SK-N-SH (cell line): ENCODE data around the gene PLEKHA6. TPM values are rescaled to one million over a fixed set of nuclear protein-coding genes. Genes with fewer than 3 reads are reported as not detected.

Experiments used
- CTCF ChIA-PET: fragments of 300-600, 350-600 bp; formaldehyde crosslinking; extraction: SDS; loops from one replicate; lab custom pipeline; 2021; lab: Yijun Ruan, JAX
- POLR2A ChIA-PET: fragments of 350-600 bp; sonication (Branson Sonifier 250); formaldehyde crosslinking; extraction: SDS; loops from one replicate; lab custom pipeline; 2020; ENCODE audit warnings: antibody characterized with exemption, inconsistent platforms; lab: Yijun Ruan, JAX
- DNase-seq: peaks from one replicate; pipeline ENCODE4 v3.0.0; 2012
- H2AFZ ChIP-seq: fragments of 200-600 bp; sonication (generic); 2 replicates; pipeline ENCODE4 v1.8.1; 2016; ENCODE audit warnings: antibody characterized with exemption, mild to moderate bottlenecking, low read depth
- H3F3A ChIP-seq: fragments of 200-600 bp; sonication (generic); replicated peaks from 2 replicates; pipeline ENCODE3; 2016; ENCODE audit warnings: antibody characterized with exemption, mild to moderate bottlenecking; ENCODE audit not compliant: insufficient read depth
- H3K27ac ChIP-seq, 2 experiments: fragments of 200-500 bp in 1 of 2; fragments of 200-600 bp in 1 of 2; sonication (Bioruptor generic) in 1 of 2; sonication (generic), shearing (Covaris generic) in 1 of 2; 2 replicates each; pipeline versions ENCODE4 v1.5.1 to v1.6.1; 2014 to 2016; ENCODE audit warnings: low read depth in 2 of 2, inconsistent platforms in 1 of 2, low read length in 1 of 2, mild to moderate bottlenecking in 1 of 2, mixed read lengths in 1 of 2
- H3K27me3 ChIP-seq: fragments of 200-600 bp; sonication (generic), shearing (Covaris generic); 2 replicates; pipeline ENCODE4 v1.6.1; 2016; ENCODE audit warnings: mixed run types; ENCODE audit not compliant: insufficient read depth
- H3K36me3 ChIP-seq, 2 experiments: fragments of 200-500 bp in 1 of 2; fragments of 200-600 bp in 1 of 2; sonication (Bioruptor generic) in 1 of 2; sonication (generic) in 1 of 2; replicated peaks in 1 of 2; 2 replicates each; pipeline versions ENCODE3 to v1.5.1; 2014 to 2016; ENCODE audit warnings: low read length in 1 of 2, mild to moderate bottlenecking in 1 of 2; ENCODE audit not compliant: insufficient read depth in 2 of 2, control insufficient read depth in 1 of 2
- H3K4me1 ChIP-seq, 2 experiments: fragments of 200-500 bp in 1 of 2; fragments of 200-600 bp in 1 of 2; sonication (Bioruptor generic) in 1 of 2; sonication (generic), shearing (Covaris generic) in 1 of 2; 2 replicates each; pipeline versions ENCODE4 v1.5.1 to v1.6.1; 2014 to 2016; ENCODE audit warnings: low read depth in 1 of 2, low read length in 1 of 2, mixed run types in 1 of 2; ENCODE audit not compliant: insufficient read depth in 2 of 2, control insufficient read depth in 1 of 2
- H3K4me2 ChIP-seq: fragments of 200-600 bp; sonication (generic), shearing (Covaris generic); 2 replicates; pipeline ENCODE4 v1.6.1; 2017; ENCODE audit warnings: mixed run types
- H3K4me3 ChIP-seq, 2 experiments: fragments of 200-500 bp in 1 of 2; fragments of 200-600 bp in 1 of 2; sonication (Bioruptor generic) in 1 of 2; sonication (generic), shearing (Covaris generic) in 1 of 2; 2 replicates each; pipeline versions ENCODE4 v1.5.1 to v1.8.1; 2014 to 2016; ENCODE audit warnings: low read depth in 2 of 2, inconsistent platforms in 1 of 2, low read length in 1 of 2, mild to moderate bottlenecking in 1 of 2, mixed read lengths in 1 of 2, moderate library complexity in 1 of 2
- H3K79me2 ChIP-seq: fragments of 200-600 bp; sonication (generic); 2 replicates; pipeline ENCODE4 v1.8.1; 2017; ENCODE audit warnings: mild to moderate bottlenecking; ENCODE audit not compliant: insufficient read depth
- H3K9ac ChIP-seq: fragments of 200-600 bp; sonication (generic); 2 replicates; pipeline ENCODE4 v1.6.1; 2017; ENCODE audit warnings: mixed run types
- H3K9me2 ChIP-seq: fragments of 200-600 bp; sonication (generic); 2 replicates; pipeline ENCODE4 v1.6.1; 2017; ENCODE audit warnings: mixed run types
- H3K9me3 ChIP-seq: fragments of 200-600 bp; sonication (generic); 2 replicates; pipeline ENCODE4 v1.6.1; 2017; ENCODE audit warnings: mixed run types, mild to moderate bottlenecking, moderate library complexity
- H4K20me1 ChIP-seq: fragments of 200-600 bp; sonication (generic); 2 replicates; pipeline ENCODE4 v1.6.1; 2017; ENCODE audit warnings: mild to moderate bottlenecking, mixed run types; ENCODE audit not compliant: insufficient read depth
- EP300 ChIP-seq, 2 experiments: IDR thresholded peaks; 2 replicates each; pipeline versions ENCODE4 v1.4.0 to v1.6.1; 2012; ENCODE audit warnings: borderline replicate concordance in 1 of 2, low read depth in 1 of 2, low read length in 1 of 2
- EZH2phosphoT487 ChIP-seq: fragments of 200-600 bp; sonication (generic); IDR thresholded peaks from 2 replicates; pipeline ENCODE4 v1.6.1; 2017; ENCODE audit warnings: low read depth, mixed run types, mild to moderate bottlenecking, antibody characterized with exemption, moderate library complexity, borderline replicate concordance
- FOSL2 ChIP-seq: IDR thresholded peaks from 2 replicates; pipeline ENCODE4 v1.4.0; 2012; ENCODE audit warnings: low read depth, mild to moderate bottlenecking, moderate library complexity, borderline replicate concordance
- IRF3 ChIP-seq: fragments of 150-350 bp; IDR thresholded peaks from 2 replicates; pipeline ENCODE4 v1.6.1; 2016; ENCODE audit warnings: mild to moderate bottlenecking, low read depth, low read length
- MXI1 ChIP-seq: IDR thresholded peaks from 2 replicates; pipeline ENCODE4 v1.6.1; 2012; ENCODE audit warnings: mild to moderate bottlenecking, low read depth, low read length, improper control_type of control experiment
- NFIC ChIP-seq: IDR thresholded peaks from 2 replicates; pipeline ENCODE4 v1.4.0; 2012; ENCODE audit warnings: borderline replicate concordance
- PBX3 ChIP-seq: IDR thresholded peaks from 2 replicates; pipeline ENCODE4; 2012
- REST ChIP-seq: IDR thresholded peaks from 2 replicates; pipeline ENCODE4 v1.6.1; 2012; ENCODE audit warnings: mild to moderate bottlenecking, low read depth, low read length, moderate library complexity
- RFX5 ChIP-seq: IDR thresholded peaks from 2 replicates; pipeline ENCODE4 v1.6.1; 2012; ENCODE audit warnings: mild to moderate bottlenecking, improper control_type of control experiment, low read length
- RXRA ChIP-seq: IDR thresholded peaks from 2 replicates; pipeline ENCODE4 v1.4.0; 2012; ENCODE audit warnings: low read depth, mild to moderate bottlenecking, borderline replicate concordance
- SMC3 ChIP-seq: IDR thresholded peaks from 2 replicates; pipeline ENCODE4 v1.6.1; 2012; ENCODE audit warnings: low read depth, low read length, improper control_type of control experiment
- TAF1 ChIP-seq: IDR thresholded peaks from 2 replicates; pipeline ENCODE4 v1.6.1; 2012; ENCODE audit warnings: low read depth, mild to moderate bottlenecking, low read length, moderate library complexity, borderline replicate concordance
- TEAD4 ChIP-seq: IDR thresholded peaks from 2 replicates; pipeline ENCODE4 v1.4.0; 2012; ENCODE audit warnings: mild to moderate bottlenecking, borderline replicate concordance; ENCODE audit not compliant: insufficient read depth
- USF2 ChIP-seq: fragments of 150-350 bp; IDR thresholded peaks from 2 replicates; pipeline ENCODE4 v1.6.1; 2017; ENCODE audit warnings: antibody characterized with exemption, low read length, low read depth, borderline replicate concordance
- YY1 ChIP-seq: IDR thresholded peaks from 2 replicates; pipeline ENCODE4 v1.4.0; 2012; ENCODE audit warnings: low read depth, mild to moderate bottlenecking
- WGBS: methylation state at CpG from one replicate; pipeline ENCODE4 v1.1.6; 2017; ENCODE audit warnings: low lambda C conversion rate; 5-methylcytosine and 5-hydroxymethylcytosine counted together
- polyA plus RNA-seq, 3 experiments: library from polyadenylated mRNA; depleted of rRNA; stranded (reverse); fragments of >200 nt; gene quantifications; 2 replicates each; pipeline ENCODE4 v1.2.3, GENCODE V29; 2012

The PLEKHA6 gene
- polyA plus RNA-seq, 1 of the 3 experiments (the other 2 are of a cell fraction) = 1.2 TPM

GRCh38 chr1:204259782-204260181 is 99.9 kb downstream of the PLEKHA6 start:
- Histone ChIP-seq H3K9me3 (no peaks in the 10 kb centered on the region), H3K27me3 (no peaks in the 10 kb centered on the region; the same call in 1 of the 2 replicates), H3K9me2 (no peaks in the 10 kb centered on the region), H3K4me2 (no peak overlapping the region), H3K9ac (no peak overlapping the region), H4K20me1 (no peaks in the 10 kb centered on the region), H3K4me3 (no peak overlapping the region), H3K27ac (peak overlapping the region in 1 of 2 experiments; percentile 48; a peak in 2 of 4 replicates), H3K4me1 (peaks cover 0 to 44% of the 10 kb centered on the region in 2 experiments; a peak in 2 of 4 replicates), H3F3A (no peaks in the 10 kb centered on the region), H3K36me3 (peaks cover 0 to 15% of the 10 kb centered on the region in 2 experiments), H3K79me2 (no peaks in the 10 kb centered on the region), H2AFZ (no peak overlapping the region)
- TF ChIP-seq RFX5 = no peak
- no peak for TF ChIP-seq REST
- 69% methylated on average over 5 of the region's 5 CpGs for WGBS
- no peak for DNase-seq
- POLR2A ChIA-PET = interaction anchor here (3.6 kb wide), 1 partner anchor 100 kb away, joined by 29 read pairs; the partner anchor contains the start of gene PLEKHA6
- CTCF ChIA-PET = interaction anchor here (1.3 to 15.9 kb wide), 9 partner anchors 9 to 101 kb away, joined by 3 to 338 read pairs (median 14); partner anchors contain the start of gene PLEKHA6

GRCh38 chr1:204259196-204259595 is 100.5 kb downstream of the PLEKHA6 start:
- H3F3A ChIP-seq = no peaks in the 10 kb centered on the region
- 85% methylated on average over 13 of the region's 18 CpGs for WGBS
- no peak for TF ChIP-seq PBX3
- TF ChIP-seq FOSL2 = no peak
- TF ChIP-seq TEAD4 = no peak
- no peak for TF ChIP-seq TAF1
- TF ChIP-seq NFIC = no peak
- TF ChIP-seq IRF3 = no peak
- no peak for TF ChIP-seq MXI1
- TF ChIP-seq EZH2phosphoT487 = no peak
- TF ChIP-seq YY1 = no peak
- TF ChIP-seq SMC3 = no peak
- TF ChIP-seq USF2 = no peak
- no peak for TF ChIP-seq RXRA
- TF ChIP-seq RFX5 = no peak
- TF ChIP-seq EP300 (IDR thresholded peaks at IDR 0.05; ENCODE audit: borderline replicate concordance in 1 of 2, low read depth in 1 of 2, low read length in 1 of 2) = no peak
- no peak overlapping the region for H3K4me2 ChIP-seq
- H4K20me1 ChIP-seq = no peaks in the 10 kb centered on the region
- ChIA-PET CTCF (interaction anchor here (0.8 to 15.9 kb wide), 22 partner anchors 9 to 139 kb away, joined by 3 to 338 read pairs (median 7); partner anchors contain the start of gene PLEKHA6), POLR2A (interaction anchor here (1.1 to 3.6 kb wide), 2 partner anchors 100 to 103 kb away, joined by 3 to 29 read pairs; partner anchors contain the start of gene PLEKHA6)
- no peaks in the 10 kb centered on the region for H3K9me3 ChIP-seq
- H2AFZ ChIP-seq = no peak overlapping the region
- H3K27ac ChIP-seq = peak overlapping the region in 1 of 2 experiments; percentile 48; a peak in 2 of 4 replicates
- no peak for DNase-seq
- no peak overlapping the region for H3K4me3 ChIP-seq
- peaks cover 0 to 15% of the 10 kb centered on the region in 2 experiments for H3K36me3 ChIP-seq
- H3K9me2 ChIP-seq = no peaks in the 10 kb centered on the region
- no peaks in the 10 kb centered on the region for H3K79me2 ChIP-seq
- no peak overlapping the region for H3K9ac ChIP-seq
- no peaks in the 10 kb centered on the region; the same call in 1 of the 2 replicates for H3K27me3 ChIP-seq
- H3K4me1 ChIP-seq = peaks cover 0 to 38% of the 10 kb centered on the region in 2 experiments; a peak in 2 of 4 replicates
